Measurements from ENCODE around the gene RAB3IP. TPM values are rescaled to one million over a fixed set of nuclear protein-coding genes. Genes with fewer than 3 reads are reported as not detected.

Gene RAB3IP
- total RNA-seq, 1 experiment from 2014 or later = 30.3 TPM

DNA sequence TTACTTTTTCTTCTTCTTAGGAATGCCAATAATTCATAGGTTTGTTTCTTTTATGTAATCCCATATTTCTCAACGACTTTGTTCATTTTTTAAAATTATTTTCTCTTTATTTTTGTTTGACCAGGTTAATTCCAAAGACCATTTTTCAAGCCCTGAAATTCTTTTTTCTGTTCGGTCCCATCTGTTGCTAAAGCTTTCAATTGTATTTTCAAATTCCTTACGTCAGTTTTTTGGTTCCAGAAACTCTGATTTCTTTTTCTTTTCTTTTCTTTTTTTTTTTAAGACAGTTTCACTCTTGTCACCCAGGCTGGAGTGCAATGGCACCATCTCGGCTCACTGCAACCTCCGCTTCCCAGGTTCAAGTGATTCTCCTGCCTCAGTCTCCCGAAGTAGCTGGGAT, 27.6 kb downstream of the RAB3IP start:
- ChIA-PET CTCF (no interaction called here), POLR2A (ENCODE audit: unreplicated experiment) (no interaction called here)
- no TSS peak for BruUV-seq (replicated peaks)
- Histone ChIP-seq H4K20me1 (ENCODE audit: insufficient read depth) (no peaks in the 10 kb centered on the region), H3K27me3 (ENCODE audit: insufficient read depth, low read depth) (no peaks in the 10 kb centered on the region), H3K4me1 (replicated peaks; ENCODE audit: insufficient read depth) (no peaks in the 10 kb centered on the region), H3K36me3 (ENCODE audit: low read depth) (peaks cover 3% of the 10 kb centered on the region; the same call in 1 of the 2 replicates), H3K9me3 (ENCODE audit: insufficient read depth, low read depth) (peaks cover 18% of the 10 kb centered on the region), H3K79me2 (ENCODE audit: low read depth) (peaks cover 5% of the 10 kb centered on the region; the same call in 1 of the 2 replicates), H3K4me3 (no peak overlapping the region), H2AFZ (no peak overlapping the region), H3K27ac (no peak overlapping the region), H3K9me2 (ENCODE audit: insufficient read depth) (no peaks in the 10 kb centered on the region; the same call in 1 of the 2 replicates), H3F3A (ENCODE audit: insufficient read depth, low read depth) (peaks cover 3% of the 10 kb centered on the region; the same call in 1 of the 2 replicates), H3K4me2 (no peak overlapping the region)
- no peak for TF ChIP-seq EZH2 (IDR thresholded peaks at IDR 0.05; ENCODE audit: low read depth)
- TF ChIP-seq, protein P1, sequence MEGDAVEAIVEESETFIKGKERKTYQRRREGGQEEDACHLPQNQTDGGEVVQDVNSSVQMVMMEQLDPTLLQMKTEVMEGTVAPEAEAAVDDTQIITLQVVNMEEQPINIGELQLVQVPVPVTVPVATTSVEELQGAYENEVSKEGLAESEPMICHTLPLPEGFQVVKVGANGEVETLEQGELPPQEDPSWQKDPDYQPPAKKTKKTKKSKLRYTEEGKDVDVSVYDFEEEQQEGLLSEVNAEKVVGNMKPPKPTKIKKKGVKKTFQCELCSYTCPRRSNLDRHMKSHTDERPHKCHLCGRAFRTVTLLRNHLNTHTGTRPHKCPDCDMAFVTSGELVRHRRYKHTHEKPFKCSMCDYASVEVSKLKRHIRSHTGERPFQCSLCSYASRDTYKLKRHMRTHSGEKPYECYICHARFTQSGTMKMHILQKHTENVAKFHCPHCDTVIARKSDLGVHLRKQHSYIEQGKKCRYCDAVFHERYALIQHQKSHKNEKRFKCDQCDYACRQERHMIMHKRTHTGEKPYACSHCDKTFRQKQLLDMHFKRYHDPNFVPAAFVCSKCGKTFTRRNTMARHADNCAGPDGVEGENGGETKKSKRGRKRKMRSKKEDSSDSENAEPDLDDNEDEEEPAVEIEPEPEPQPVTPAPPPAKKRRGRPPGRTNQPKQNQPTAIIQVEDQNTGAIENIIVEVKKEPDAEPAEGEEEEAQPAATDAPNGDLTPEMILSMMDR (conservative IDR thresholded peaks at IDR 0.05) = no peak
- intact Hi-C loops (cut with micrococcal nuclease; ENCODE audit: unreplicated experiment) = no loop called here
- DNase-seq = no peak

DNA sequence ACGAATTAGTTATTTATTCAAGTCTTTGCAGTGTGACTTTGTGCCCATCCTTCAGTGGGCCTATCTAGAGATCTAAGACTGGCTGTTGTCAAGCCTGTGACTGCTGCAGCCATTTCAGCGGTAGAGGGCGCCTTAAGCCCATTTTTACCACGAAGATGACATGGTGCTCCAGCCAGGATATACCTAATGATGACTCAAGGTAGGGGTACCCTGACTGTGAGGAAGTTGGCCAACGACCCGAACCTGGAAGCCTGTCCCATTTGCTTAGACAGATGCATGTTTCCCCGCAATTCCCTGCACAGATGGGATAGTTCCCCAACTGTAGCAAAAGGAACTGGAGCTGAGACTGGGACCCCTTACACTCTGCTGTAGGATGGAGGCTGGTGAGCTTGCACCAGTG, 41.3 kb downstream of the RAB3IP start:
- no peak overlapping the region for H2AFZ ChIP-seq
- H3K4me2 ChIP-seq = no peak overlapping the region
- no peak for TF ChIP-seq EZH2 (IDR thresholded peaks at IDR 0.05; ENCODE audit: low read depth)
- TF ChIP-seq, protein P1 (conservative IDR thresholded peaks at IDR 0.05) = no peak
- ChIA-PET POLR2A (ENCODE audit: unreplicated experiment) (no interaction called here), CTCF (no interaction called here)
- H4K20me1 ChIP-seq (ENCODE audit: insufficient read depth) = no peaks in the 10 kb centered on the region
- H3K79me2 ChIP-seq (ENCODE audit: low read depth) = no peaks in the 10 kb centered on the region
- no peaks in the 10 kb centered on the region for H3K27me3 ChIP-seq (ENCODE audit: insufficient read depth, low read depth)
- BruUV-seq (replicated peaks) = no TSS peak
- DNase-seq = no peak
- intact Hi-C loops (cut with micrococcal nuclease; ENCODE audit: unreplicated experiment) = no loop called here
- H3K36me3 ChIP-seq (ENCODE audit: low read depth) = no peaks in the 10 kb centered on the region
- H3K27ac ChIP-seq = no peak overlapping the region
- no peak overlapping the region for H3K4me3 ChIP-seq
- no peaks in the 10 kb centered on the region for H3K9me3 ChIP-seq (ENCODE audit: insufficient read depth, low read depth)
- no peaks in the 10 kb centered on the region for H3F3A ChIP-seq (ENCODE audit: insufficient read depth, low read depth)
- no peaks in the 10 kb centered on the region for H3K9me2 ChIP-seq (ENCODE audit: insufficient read depth)
- no peaks in the 10 kb centered on the region for H3K4me1 ChIP-seq (replicated peaks; ENCODE audit: insufficient read depth)

DNA sequence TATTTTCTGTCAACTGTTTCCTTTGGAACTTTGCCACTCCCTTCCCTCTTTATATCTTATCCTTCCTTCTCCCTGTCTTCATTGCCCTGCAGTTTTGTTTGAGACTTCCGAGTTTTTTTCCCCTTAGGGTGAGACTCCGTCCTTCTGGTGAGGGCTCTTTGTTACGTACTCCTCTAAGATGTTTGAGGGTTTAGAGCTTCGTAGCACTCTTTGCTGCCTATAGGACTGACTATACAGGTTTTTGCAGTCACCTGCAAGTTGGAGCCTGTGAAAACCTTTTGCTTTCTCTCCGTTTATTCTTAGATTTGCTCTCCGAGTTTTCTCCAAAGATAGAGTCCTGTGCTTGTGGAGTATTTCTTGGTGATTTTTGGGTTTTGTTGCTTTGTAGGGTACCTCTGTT, 44.7 kb downstream of the RAB3IP start:
- no peak for DNase-seq
- Histone ChIP-seq H3K36me3 (ENCODE audit: low read depth) (no peaks in the 10 kb centered on the region), H3K27ac (no peak overlapping the region), H3K9me3 (ENCODE audit: insufficient read depth, low read depth) (no peaks in the 10 kb centered on the region), H3K4me1 (replicated peaks; ENCODE audit: insufficient read depth) (no peaks in the 10 kb centered on the region), H3K4me3 (no peak overlapping the region), H3K9me2 (ENCODE audit: insufficient read depth) (no peaks in the 10 kb centered on the region), H4K20me1 (ENCODE audit: insufficient read depth) (no peaks in the 10 kb centered on the region), H2AFZ (no peak overlapping the region), H3K4me2 (no peak overlapping the region), H3K79me2 (ENCODE audit: low read depth) (no peaks in the 10 kb centered on the region), H3F3A (ENCODE audit: insufficient read depth, low read depth) (no peaks in the 10 kb centered on the region), H3K27me3 (ENCODE audit: insufficient read depth, low read depth) (no peaks in the 10 kb centered on the region)
- intact Hi-C loops (cut with micrococcal nuclease; ENCODE audit: unreplicated experiment) = no loop called here
- ChIA-PET POLR2A (ENCODE audit: unreplicated experiment) (interaction anchor here (0.7 kb wide), 1 partner anchor 347 kb away, joined by 6 read pairs; no protein-coding TSS in a partner anchor), CTCF (no interaction called here)
- BruUV-seq (replicated peaks) = no TSS peak
- TF ChIP-seq, protein P1 (conservative IDR thresholded peaks at IDR 0.05) = no peak
- TF ChIP-seq EZH2 (IDR thresholded peaks at IDR 0.05; ENCODE audit: low read depth) = no peak

Measured in PC-9 (cell line).